AG09309 (cell line): ENCODE measurements around the gene INIP.

Source experiments
- DNase-seq: peaks from one replicate; pipeline ENCODE4 v3.0.0-alpha.2; 2010; ENCODE audit warnings: low read depth
- H3K4me3 ChIP-seq: 2 replicates; pipeline ENCODE4 v1.5.1; 2011; ENCODE audit warnings: mild to moderate bottlenecking, low read depth, low read length, moderate library complexity; ENCODE audit not compliant: control insufficient read depth
- TF ChIP-seq, protein P1 (sequence below): IDR thresholded peaks from 2 replicates; pipeline ENCODE4 v1.5.1; 2011; ENCODE audit warnings: mild to moderate bottlenecking, low read depth, low read length, inconsistent platforms; ENCODE audit not compliant: insufficient read depth, control insufficient read depth; ENCODE audit errors: missing control alignments

INIP gene

DNA sequence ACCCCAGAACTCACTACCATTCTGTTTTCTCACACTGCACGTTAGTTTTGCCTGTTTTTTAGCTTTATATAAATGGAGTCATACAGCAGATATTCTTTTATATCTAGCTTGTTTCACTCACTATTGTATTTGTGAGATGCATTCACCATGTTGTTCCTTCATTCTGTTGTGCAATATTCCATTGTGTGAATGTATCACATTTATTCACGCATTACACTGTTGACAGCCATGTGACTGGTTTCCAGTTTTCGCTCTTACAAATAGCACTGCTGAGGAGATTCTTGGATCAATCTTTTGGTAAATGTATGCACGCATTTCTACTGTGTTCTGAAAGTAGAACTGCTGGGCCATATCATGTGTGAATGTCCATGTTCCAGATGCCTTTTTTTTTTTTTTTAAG is 26.3 kb upstream of the INIP start:
- no peak for DNase-seq
- no peak overlapping the region for H3K4me3 ChIP-seq
- TF ChIP-seq, protein P1, sequence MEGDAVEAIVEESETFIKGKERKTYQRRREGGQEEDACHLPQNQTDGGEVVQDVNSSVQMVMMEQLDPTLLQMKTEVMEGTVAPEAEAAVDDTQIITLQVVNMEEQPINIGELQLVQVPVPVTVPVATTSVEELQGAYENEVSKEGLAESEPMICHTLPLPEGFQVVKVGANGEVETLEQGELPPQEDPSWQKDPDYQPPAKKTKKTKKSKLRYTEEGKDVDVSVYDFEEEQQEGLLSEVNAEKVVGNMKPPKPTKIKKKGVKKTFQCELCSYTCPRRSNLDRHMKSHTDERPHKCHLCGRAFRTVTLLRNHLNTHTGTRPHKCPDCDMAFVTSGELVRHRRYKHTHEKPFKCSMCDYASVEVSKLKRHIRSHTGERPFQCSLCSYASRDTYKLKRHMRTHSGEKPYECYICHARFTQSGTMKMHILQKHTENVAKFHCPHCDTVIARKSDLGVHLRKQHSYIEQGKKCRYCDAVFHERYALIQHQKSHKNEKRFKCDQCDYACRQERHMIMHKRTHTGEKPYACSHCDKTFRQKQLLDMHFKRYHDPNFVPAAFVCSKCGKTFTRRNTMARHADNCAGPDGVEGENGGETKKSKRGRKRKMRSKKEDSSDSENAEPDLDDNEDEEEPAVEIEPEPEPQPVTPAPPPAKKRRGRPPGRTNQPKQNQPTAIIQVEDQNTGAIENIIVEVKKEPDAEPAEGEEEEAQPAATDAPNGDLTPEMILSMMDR: no peak

DNA sequence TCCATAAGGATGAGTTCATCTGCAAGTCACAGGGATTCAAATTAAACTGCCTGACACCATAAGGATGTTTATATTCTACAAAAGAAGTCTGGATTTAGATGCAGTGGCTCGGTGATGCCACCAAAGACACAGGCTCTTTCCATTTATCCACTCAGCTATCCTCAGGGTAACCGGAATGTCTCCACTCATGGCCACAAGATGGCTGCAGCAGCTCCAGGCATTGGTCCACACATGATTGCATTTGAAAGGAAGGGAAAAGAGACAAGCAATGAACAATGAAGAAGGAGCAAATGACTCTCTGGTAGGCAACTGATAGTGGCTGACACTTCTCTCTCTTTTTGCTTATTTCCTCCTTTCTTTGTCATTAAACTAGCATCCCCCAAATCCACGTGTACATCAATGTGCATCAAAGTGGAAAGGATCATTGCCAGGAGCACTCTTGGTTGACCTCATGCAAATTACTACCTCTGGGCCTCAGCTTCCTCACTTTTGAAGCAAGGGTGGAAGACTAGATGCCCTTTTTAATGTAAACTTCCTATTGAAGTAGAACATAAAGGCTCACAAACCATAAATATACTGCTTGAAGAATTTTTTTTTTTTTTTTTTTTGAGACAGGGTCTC is 25.4 kb upstream of the INIP start:
- TF ChIP-seq, protein P1: peak; percentile 47
- no peak for DNase-seq
- H3K4me3 ChIP-seq: no peak overlapping the region

DNA sequence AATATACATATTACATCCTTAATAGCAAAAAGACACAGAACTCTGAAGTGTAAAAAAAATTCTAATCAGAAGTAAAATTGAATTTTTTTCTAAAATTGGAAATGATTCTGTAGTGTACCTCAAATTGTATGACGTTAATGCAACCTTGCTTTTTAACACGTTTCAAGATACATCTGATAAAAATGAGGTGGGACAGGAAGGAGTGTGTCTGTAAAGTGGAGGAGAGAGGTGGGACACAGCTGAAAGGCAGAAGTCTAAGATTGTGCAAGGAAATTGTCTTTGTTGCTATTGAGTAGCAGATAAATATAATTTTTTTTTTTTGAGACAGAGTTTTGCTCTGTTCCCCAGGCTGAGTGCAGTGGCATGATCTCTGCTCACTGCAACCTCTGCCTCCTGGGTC is 17.0 kb upstream of the INIP start:
- no peak overlapping the region for H3K4me3 ChIP-seq
- no peak for DNase-seq
- TF ChIP-seq, protein P1: no peak

- no peak overlapping the region for H3K4me3 ChIP-seq
- no peak for DNase-seq
- TF ChIP-seq, protein P1: no peak
Observed at GRCh38 chr9:112731971-112732370, 14.1 kb upstream of the INIP start.

- TF ChIP-seq, protein P1: no peak
- DNase-seq: no peak
- no peak overlapping the region for H3K4me3 ChIP-seq
Observed at GRCh38 chr9:112728401-112728800, 10.5 kb upstream of the INIP start.

GRCh38 chr9:112726428-112726827 is 8.5 kb upstream of the INIP start:
- H3K4me3 ChIP-seq: no peak overlapping the region
- DNase-seq: no peak

More at GRCh38 chr9:112726428-112726827, 8.5 kb upstream of the INIP start:
- TF ChIP-seq, protein P1: no peak
